Breast epithelium (tissue), 4 donors: Measurements from ENCODE around the gene PARVA. TPM values are rescaled to one million over a fixed set of nuclear protein-coding genes. Genes with fewer than 3 reads are reported as not detected.

ENCODE experiments used
- DNase-seq, 2 donors: peaks; one replicate each; pipeline ENCODE4 v3.0.0-alpha.2; 2019; ENCODE audit warnings: low spot score in 2 of 2
- H3K27ac ChIP-seq, 2 donors: fragments of 200-600 bp; sonication (generic) in 1 of 2; one replicate each; pipeline ENCODE4 v1.5.1; 2016 to 2019; ENCODE audit warnings: mild to moderate bottlenecking in 1 of 2
- H3K27me3 ChIP-seq, 2 donors: fragments of 200-600 bp; sonication (generic) in 1 of 2; one replicate each; pipeline versions ENCODE4 v1.5.1 to v1.6.0; 2017 to 2019; ENCODE audit warnings: control low read depth in 1 of 2, mild to moderate bottlenecking in 1 of 2
- H3K36me3 ChIP-seq: fragments of 200-600 bp; one replicate; pipeline ENCODE4 v1.5.1; 2019
- H3K4me1 ChIP-seq, 2 donors: fragments of 200-600 bp; sonication (generic); one replicate each; pipeline ENCODE4 v1.5.1; 2016 to 2019; ENCODE audit warnings: control low read depth in 1 of 2
- H3K4me3 ChIP-seq, 3 donors: fragments of 200-600 bp; sonication (generic); 1 replicate in 2 of 3; 2 replicates in 1 of 3; pipeline ENCODE4 v1.5.1; 2016 to 2019; ENCODE audit warnings: mild to moderate bottlenecking in 3 of 3, moderate library complexity in 2 of 3
- H3K9me3 ChIP-seq, 2 donors: fragments of 200-600 bp; sonication (generic) in 1 of 2; one replicate each; pipeline ENCODE4 v1.5.1; 2016 to 2019; ENCODE audit warnings: control low read depth in 1 of 2
- CTCF ChIP-seq, 3 donors: fragments of 450-650 bp; IDR thresholded peaks; one replicate each; pipeline ENCODE4 v1.5.1; 2016 to 2017; ENCODE audit warnings: antibody characterized with exemption in 3 of 3, mild to moderate bottlenecking in 3 of 3, moderate library complexity in 3 of 3
- POLR2A ChIP-seq: fragments of 450-650 bp; IDR thresholded peaks from one replicate; pipeline ENCODE4 v1.6.1; 2016; ENCODE audit warnings: antibody characterized with exemption, mild to moderate bottlenecking, moderate library complexity
- POLR2AphosphoS5 ChIP-seq, 3 donors: sonication (generic); formaldehyde crosslinking; IDR thresholded peaks; one replicate each; pipeline ENCODE4 v1.6.1; 2017; ENCODE audit warnings: antibody characterized with exemption in 3 of 3
- intact Hi-C: fragments of 100-400 bp; cut with DNase I; formaldehyde crosslinking; loops from one replicate; pipeline ENCODE4 v1.15.1; 2023; ENCODE audit warnings: low total_unique reads
- total RNA-seq, 3 donors: library from RNA; depleted of rRNA; stranded (reverse); fragments of >200 nt; gene quantifications; one replicate each; pipeline ENCODE4 v1.1.0, GENCODE V29; 2016

The PARVA gene
- total RNA-seq, 3 donors from 2014 or later: 50.5 to 109 (median 60.4) TPM

GRCh38 chr11:12388939-12389670 is 11.7 kb downstream of the PARVA start:
- Histone ChIP-seq H3K27ac (peak overlapping the region; percentile 41 to 73), H3K4me1 (peaks cover 0 to 5% of the 10 kb centered on the region in 2 donors), H3K27me3 (no peaks in the 10 kb centered on the region), H3K36me3 (no peaks in the 10 kb centered on the region), H3K4me3 (no peak overlapping the region), H3K9me3 (no peaks in the 10 kb centered on the region)
- TF ChIP-seq POLR2A (no peak), POLR2AphosphoS5 (IDR thresholded peaks at IDR 0.05) (no peak), CTCF (IDR thresholded peaks at IDR 0.05) (no peak)
- intact Hi-C loops: no loop called here
- DNase-seq: no peak

DNA sequence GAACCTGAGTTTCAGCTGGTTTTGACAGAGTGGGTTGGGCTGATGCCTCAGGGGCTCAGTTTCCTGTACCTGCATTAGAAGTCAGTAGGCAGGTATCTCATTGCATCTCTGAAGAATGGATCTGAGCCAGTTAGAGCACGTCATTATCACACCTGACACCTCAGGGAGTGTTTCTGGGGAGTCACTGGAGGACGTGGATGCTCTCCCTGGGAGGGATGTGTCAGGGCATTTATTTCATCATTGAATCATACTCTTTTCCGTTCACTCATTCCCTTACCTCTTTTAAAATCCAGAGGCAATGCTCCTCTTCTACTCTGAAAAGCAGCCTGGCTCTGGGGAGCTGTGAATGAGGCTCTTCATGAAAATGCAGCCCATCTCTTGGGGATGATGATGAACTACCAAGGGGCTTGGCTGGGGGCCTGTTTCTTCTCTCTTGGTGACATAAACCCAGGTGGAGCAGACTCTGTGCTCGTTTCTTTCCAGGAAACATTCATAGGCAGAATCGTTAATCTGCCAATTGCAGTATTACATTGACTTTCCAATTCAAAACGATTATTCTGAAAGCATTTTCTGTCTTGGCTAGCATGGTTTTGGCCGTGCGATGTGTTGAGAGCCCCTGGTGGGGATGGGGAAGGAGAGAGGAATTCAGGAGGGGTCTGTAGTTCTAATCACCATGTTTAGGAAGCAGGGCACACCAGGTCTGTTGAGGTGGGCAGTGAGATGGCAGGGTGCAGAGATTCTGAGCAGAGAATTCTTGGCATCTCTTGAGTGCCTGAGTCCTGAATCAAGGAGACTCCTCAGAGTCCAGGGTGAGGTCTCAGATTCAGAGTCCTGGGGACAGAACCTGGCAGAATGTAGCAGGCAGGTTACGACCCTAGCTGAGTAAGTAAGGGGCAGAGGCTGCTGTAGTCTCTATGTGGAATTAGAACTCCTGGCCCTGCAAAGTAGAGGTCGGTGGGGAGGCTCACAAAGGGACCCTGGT is 12.6 kb downstream of the PARVA start:
- DNase-seq: no peak
- no peak for TF ChIP-seq CTCF (IDR thresholded peaks at IDR 0.05)
- TF ChIP-seq POLR2A: no peak
- TF ChIP-seq POLR2AphosphoS5 (IDR thresholded peaks at IDR 0.05): no peak
- Histone ChIP-seq H3K9me3 (no peaks in the 10 kb centered on the region), H3K4me3 (no peak overlapping the region), H3K27ac (peak overlapping the region; percentile 41 to 73), H3K4me1 (peaks cover 0 to 5% of the 10 kb centered on the region in 2 donors), H3K27me3 (no peaks in the 10 kb centered on the region), H3K36me3 (no peaks in the 10 kb centered on the region)
- intact Hi-C loops: no loop called here

GRCh38 chr11:12390687-12391110 is 13.3 kb downstream of the PARVA start:
- peak overlapping the region; percentile 41 to 73 for H3K27ac ChIP-seq

DNA sequence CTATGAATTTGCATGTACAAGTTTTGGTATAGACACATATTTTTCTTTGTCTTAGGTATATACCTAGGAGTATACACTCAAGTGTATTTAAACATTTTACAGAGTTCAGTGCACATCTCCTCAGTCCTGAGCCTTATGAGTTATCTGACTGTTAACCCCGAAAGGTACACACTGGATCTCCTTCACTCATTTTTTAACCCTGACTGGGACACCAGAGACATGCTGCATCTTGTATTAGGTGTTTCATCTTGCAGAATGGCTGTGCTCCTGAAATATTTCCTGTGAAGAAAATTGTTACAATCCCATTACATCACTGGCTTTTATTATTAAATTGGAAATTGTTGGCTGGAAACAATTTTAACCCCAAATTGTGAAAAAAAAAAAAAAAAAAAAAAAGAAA is 15.3 kb downstream of the PARVA start:
- Histone ChIP-seq H3K36me3 (no peaks in the 10 kb centered on the region), H3K4me1 (peaks cover 0 to 5% of the 10 kb centered on the region in 2 donors), H3K27me3 (no peaks in the 10 kb centered on the region), H3K27ac (no peak overlapping the region), H3K9me3 (no peaks in the 10 kb centered on the region), H3K4me3 (no peak overlapping the region)
- no peak for DNase-seq
- intact Hi-C loops: no loop called here
- TF ChIP-seq CTCF (IDR thresholded peaks at IDR 0.05) (no peak), POLR2AphosphoS5 (IDR thresholded peaks at IDR 0.05) (no peak), POLR2A (no peak)

More at GRCh38 chr11:12390687-12391110, 13.3 kb downstream of the PARVA start:
- Histone ChIP-seq H3K36me3 (no peaks in the 10 kb centered on the region), H3K27me3 (no peaks in the 10 kb centered on the region), H3K4me1 (peaks cover 0 to 5% of the 10 kb centered on the region in 2 donors), H3K9me3 (no peaks in the 10 kb centered on the region), H3K4me3 (no peak overlapping the region)
- TF ChIP-seq POLR2A: no peak
- no peak for TF ChIP-seq CTCF (IDR thresholded peaks at IDR 0.05)
- no peak for TF ChIP-seq POLR2AphosphoS5 (IDR thresholded peaks at IDR 0.05)
- no peak for DNase-seq
- intact Hi-C loops: no loop called here
